Breast epithelium (tissue), 3 donors: ENCODE measurements around the gene VCL.

Source experiments
- CTCF ChIP-seq, 3 donors: fragments of 450-650 bp; IDR thresholded peaks; one replicate each; pipeline ENCODE4 v1.5.1; 2016 to 2017; ENCODE audit warnings: antibody characterized with exemption in 3 of 3, mild to moderate bottlenecking in 3 of 3, moderate library complexity in 3 of 3
- POLR2A ChIP-seq: fragments of 450-650 bp; IDR thresholded peaks from one replicate; pipeline ENCODE4 v1.6.1; 2016; ENCODE audit warnings: antibody characterized with exemption, mild to moderate bottlenecking, moderate library complexity

GRCh38 chr10:74088722-74089121 is 90.8 kb downstream of the VCL start:
- TF ChIP-seq CTCF (IDR thresholded peaks at IDR 0.05) (no peak), POLR2A (no peak)
